SK-N-MC (cell line): Measurements from ENCODE around the gene CDK16.

Experiments
- EZH2 ChIP-seq: fragments of 200-600 bp; sonication (generic); IDR thresholded peaks from one replicate; pipeline ENCODE4 v1.6.1; 2017; ENCODE audit warnings: antibody characterized with exemption
- POLR2AphosphoS5 ChIP-seq: IDR thresholded peaks from 2 replicates; pipeline ENCODE4 v1.6.1; 2012; ENCODE audit warnings: mild to moderate bottlenecking, low read depth, low read length, borderline replicate concordance

GRCh38 chrX:47198687-47199080 is 19.8 kb upstream of the CDK16 start:
- no peak for TF ChIP-seq EZH2
- no peak for TF ChIP-seq POLR2AphosphoS5
